Keratinocyte (primary cell): ENCODE results near the gene CDS2.

ENCODE experiments used
- EZH2 ChIP-seq: IDR thresholded peaks from one replicate; pipeline ENCODE4 v1.6.1; 2012; ENCODE audit warnings: inconsistent platforms, mild to moderate bottlenecking, low read length, moderate library complexity
- TF ChIP-seq, protein P1 (sequence below), 3 experiments: IDR thresholded peaks in 1 of 3; conservative IDR thresholded peaks in 1 of 3; optimal IDR thresholded peaks in 1 of 3; 2 replicates in 2 of 3; 3 replicates in 1 of 3; pipeline versions ENCODE3 to v1.5.1; 2011; ENCODE audit warnings: low read length in 3 of 3, mild to moderate bottlenecking in 3 of 3, moderate library complexity in 2 of 3, control low read depth in 1 of 3, inconsistent platforms in 1 of 3; ENCODE audit not compliant: insufficient read depth in 2 of 3; ENCODE audit errors: extremely low read depth in 1 of 3

DNA sequence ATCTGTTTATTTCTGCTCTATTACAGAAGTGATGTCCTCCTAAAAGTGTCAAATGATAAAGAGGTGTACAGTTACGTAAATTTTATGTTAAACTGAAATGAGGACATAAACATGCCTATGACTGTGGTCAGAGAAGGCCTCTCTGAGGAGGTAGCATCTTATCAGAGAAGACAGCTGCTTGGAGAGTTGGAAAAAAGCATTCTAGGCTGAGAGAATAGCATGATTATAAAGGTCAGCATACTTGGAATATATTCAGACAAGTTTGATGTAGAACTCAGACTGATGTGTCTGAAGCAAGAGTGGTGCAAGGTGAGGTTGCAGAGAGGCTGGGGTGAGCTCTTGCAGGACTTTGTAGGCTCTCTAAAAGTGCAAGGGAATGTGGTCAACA is 3.9 kb upstream of the CDS2 start:
- TF ChIP-seq EZH2, result no peak
- TF ChIP-seq, protein P1, sequence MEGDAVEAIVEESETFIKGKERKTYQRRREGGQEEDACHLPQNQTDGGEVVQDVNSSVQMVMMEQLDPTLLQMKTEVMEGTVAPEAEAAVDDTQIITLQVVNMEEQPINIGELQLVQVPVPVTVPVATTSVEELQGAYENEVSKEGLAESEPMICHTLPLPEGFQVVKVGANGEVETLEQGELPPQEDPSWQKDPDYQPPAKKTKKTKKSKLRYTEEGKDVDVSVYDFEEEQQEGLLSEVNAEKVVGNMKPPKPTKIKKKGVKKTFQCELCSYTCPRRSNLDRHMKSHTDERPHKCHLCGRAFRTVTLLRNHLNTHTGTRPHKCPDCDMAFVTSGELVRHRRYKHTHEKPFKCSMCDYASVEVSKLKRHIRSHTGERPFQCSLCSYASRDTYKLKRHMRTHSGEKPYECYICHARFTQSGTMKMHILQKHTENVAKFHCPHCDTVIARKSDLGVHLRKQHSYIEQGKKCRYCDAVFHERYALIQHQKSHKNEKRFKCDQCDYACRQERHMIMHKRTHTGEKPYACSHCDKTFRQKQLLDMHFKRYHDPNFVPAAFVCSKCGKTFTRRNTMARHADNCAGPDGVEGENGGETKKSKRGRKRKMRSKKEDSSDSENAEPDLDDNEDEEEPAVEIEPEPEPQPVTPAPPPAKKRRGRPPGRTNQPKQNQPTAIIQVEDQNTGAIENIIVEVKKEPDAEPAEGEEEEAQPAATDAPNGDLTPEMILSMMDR (optimal IDR thresholded peaks at IDR 0.05 in 1 of 3, IDR thresholded peaks at IDR 0.05 in 1 of 3, conservative IDR thresholded peaks at IDR 0.05 in 1 of 3; ENCODE audit: extremely low read depth in 1 of 3, insufficient read depth in 2 of 3, low read length in 3 of 3), result no peak
